Activated CD4-positive, alpha-beta T cell treated with anti-CD3 and anti-CD28 coated beads, Interleukin-10, Interleukin-2, amounts not matched to agents 100 ng/mL and 50 ng/mL, durations not matched to agents 16 hours and 8 hours (primary cell): ENCODE results near the gene MNS1.
"Not testable (repeated sequence)": the region's sequence is repeated elsewhere in the genome, so short reads cannot be mapped to it uniquely, and the experiment has no call there.

Source experiments
- DNase-seq: peaks from one replicate; pipeline ENCODE4 v3.0.0-alpha.2; 2020

The MNS1 gene

DNA sequence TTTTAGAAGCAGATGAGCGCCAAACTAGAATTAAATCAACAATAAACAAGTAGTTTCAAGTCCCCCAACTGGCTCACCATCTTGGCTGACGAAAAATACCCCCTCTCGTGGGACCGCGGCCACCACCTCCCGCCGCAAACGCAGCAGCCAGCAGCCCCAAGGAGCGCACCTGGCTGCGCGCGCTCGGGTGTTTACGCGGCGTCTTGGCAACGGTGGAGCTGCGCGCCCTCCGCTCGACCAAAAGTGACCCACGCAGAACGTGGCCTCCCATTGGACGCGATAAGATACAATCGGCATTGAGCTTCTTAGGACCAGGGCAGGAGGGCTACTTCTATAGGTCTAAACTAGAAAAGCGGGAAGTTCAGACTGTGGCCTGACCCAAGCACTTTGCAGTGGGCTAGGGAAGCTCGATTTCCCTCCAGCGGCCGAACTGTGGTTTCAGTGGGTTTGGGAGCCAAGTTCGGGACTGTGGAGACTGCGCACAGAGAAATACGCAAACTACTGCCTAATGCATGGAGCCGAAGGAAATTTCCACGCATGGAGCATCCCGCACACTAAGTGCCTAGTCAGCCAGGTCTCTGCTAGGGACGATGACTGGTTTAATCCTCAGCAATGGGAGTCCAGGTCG, at the start of gene MNS1:
Gene MNS1 (minus strand): TSS at position 245 of the 628 bp plus-strand sequence. CDS start 165 bp downstream, at position 80.
- DNase-seq: peak; percentile 86

- DNase-seq: peak; percentile 49
These were observed 31.7 kb upstream of the MNS1 start for GRCh38 chr15:56496635-56497034.

DNA sequence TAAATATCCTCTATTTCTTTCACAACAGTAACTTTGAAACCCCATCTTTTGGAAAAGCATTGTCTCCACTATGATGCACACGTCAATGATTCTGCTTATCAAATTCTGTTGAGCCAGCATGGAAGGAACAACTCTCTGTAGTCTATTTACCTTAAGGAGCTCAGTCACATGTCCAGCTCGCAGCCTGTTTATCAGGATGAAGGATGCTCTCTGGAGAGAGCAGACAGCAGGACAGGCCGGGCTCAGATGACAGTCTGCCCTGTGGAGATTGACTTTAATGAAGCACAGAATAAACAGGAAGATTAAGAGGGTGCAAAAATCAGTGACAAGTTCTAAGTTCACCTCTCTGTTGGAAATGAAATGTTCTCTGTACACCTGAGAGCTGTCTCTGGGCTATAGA, 30.6 kb upstream of the MNS1 start:
- DNase-seq: no peak

GRCh38 chr15:56495053-56495452, 30.1 kb upstream of the MNS1 start:
- DNase-seq: no peak

- no peak for DNase-seq
These were observed 28.0 kb upstream of the MNS1 start for GRCh38 chr15:56492791-56493555.

- DNase-seq: no peak
These were observed 27.3 kb upstream of the MNS1 start for GRCh38 chr15:56492236-56492635.

DNA sequence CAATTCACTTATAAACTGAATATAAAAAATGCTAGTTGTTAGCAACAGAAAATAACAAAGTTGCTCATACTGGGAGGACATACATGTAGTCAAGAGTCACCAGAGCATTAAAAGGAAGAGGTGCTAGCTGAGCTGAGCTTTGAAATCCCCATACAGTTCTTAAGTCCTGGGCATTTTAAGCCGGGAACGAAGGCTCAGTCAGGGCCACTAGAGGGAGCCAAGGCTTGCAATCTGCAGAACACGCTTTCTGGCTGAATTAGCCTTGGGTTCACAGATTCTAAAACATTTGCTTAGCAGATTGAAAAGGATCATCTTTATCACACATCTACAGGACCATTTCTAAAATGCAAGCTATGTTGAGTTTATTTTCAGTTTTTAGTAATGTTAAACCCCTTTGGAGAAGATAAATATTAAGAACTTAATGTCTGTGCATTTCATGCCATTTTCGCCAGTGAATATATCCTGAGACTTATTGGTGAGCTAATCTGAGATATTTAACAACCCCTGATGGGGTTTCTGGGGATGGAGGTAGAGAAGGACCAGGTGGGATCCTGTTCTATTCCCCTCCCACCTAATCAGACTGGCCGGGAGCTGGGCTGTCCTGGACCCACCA, 26.3 kb upstream of the MNS1 start:
- DNase-seq: peak; percentile 61

DNA sequence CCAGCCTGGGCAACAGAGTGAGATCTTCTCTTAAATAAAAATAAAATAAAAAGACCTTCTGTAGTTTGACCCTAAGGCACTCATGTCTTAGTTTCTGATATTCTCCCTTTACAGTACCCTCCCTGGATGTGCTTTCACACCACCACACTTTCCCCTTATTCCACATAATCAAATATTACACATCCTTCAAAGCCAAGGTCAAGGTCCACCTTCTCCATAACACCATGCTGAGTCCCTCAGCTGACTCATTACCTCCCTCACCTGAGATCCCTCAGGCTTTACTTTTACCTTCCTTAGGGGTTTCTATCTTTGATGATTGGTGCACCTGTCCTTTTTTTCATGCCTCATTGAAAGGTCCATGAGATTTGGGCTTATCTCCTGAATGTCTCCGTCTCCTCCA, 25.5 kb upstream of the MNS1 start:
- no peak for DNase-seq

GRCh38 chr15:56486206-56486605, 21.3 kb upstream of the MNS1 start:
- not testable (repeated sequence) for DNase-seq

DNA sequence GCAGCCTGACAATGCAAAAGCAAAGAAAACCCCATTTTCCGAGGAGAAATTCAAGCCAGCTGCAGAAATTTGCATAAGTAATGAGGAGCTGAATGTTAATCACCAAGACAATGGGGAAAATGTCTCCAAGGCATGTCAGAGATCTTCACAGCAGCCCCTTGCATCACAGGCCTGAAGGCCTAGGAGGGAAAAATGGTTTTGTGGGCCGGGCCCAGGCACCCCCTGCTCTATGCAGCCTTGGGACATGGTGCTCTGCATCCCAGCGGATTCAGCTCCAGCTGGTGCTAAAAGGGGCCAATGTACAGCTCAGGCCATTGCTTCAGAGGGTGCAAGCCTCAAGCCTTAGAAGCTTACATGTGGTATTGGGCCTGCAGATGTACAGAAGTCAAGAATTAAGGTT, 20.5 kb upstream of the MNS1 start:
- not testable (repeated sequence) for DNase-seq

DNA sequence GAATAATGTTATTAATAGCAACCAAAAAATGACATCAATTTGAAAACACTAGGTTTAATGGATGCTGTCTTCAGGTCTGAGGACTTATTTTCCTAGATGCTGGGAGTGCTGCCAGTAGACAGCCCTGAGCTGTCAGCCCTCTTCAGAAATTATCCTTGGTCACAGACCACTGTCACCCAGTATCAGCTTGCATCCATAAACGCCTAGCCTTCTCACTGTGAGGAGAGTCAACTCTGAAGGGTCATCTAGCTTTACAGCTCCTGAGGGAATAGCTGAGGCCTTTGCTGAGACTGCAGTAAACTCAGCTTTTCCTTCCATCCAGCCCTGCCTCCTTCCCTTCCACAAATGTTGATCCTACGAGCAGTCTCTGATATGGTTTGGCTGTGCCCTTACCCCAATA, 19.4 kb upstream of the MNS1 start:
- no peak for DNase-seq

DNA sequence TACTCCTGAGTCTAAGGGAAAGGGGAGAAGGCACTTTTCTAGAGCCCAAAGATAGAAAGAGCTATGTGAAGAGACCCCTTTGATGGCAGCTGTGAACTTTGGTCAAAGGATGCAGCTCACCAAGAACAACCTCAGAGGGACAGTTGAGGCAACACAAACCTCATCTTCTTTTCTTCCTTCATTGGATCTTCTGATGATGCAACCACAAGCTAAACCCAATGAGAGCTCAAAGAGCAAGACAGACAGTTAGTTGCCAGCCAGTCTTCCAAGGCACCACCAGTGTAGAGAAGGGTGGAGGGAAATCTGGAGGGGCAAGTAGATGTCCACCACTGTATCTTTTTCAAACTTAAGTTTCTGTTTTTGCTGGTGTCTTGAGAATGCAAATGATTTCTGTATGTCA, 10.4 kb upstream of the MNS1 start:
- no peak for DNase-seq

- DNase-seq: no peak
These were observed 8.1 kb upstream of the MNS1 start for GRCh38 chr15:56473017-56473416.

DNA sequence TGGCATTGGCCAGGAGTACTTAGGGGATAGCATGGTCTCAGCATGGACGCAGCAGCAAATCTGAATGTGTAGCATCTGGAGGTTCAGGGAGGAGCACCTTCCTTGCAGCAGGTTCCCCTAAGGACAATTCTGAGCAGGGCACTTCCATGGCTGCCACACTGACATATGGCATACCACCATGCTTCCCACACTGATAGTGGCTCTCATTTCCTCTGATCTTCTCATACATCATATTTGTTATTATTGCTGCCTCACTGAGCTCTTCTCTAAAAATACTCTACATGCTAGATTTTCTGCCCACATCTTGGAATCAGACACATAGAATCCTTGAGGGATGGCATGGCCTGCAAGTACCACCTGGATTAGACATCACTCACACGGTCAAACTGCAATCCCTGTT, 7.3 kb upstream of the MNS1 start:
- DNase-seq: no peak

GRCh38 chr15:56471440-56472069, 6.6 kb upstream of the MNS1 start:
- no peak for DNase-seq

DNA sequence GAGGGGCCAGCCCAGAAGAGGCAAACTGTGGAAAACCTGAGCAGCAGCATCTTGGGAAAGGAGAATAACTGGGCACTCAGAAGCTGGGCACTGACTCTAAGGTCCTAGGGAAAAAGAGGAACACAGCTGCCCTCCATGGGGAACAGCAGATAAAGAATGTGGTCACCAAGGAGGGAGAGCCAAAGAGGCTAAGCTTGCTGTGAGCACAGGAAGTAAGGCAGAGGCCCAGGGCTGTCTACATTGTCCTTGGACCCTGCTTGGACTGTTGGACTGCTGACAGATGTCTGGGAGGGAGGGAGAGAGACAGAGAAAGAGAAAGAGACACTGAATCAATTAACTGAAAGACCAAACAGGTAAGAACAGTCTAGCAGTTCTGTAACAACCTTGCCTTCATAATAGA, 4.5 kb upstream of the MNS1 start:
- no peak for DNase-seq

- peak; percentile 53 for DNase-seq
These were observed 3.5 kb upstream of the MNS1 start for GRCh38 chr15:56468401-56468800.

DNA sequence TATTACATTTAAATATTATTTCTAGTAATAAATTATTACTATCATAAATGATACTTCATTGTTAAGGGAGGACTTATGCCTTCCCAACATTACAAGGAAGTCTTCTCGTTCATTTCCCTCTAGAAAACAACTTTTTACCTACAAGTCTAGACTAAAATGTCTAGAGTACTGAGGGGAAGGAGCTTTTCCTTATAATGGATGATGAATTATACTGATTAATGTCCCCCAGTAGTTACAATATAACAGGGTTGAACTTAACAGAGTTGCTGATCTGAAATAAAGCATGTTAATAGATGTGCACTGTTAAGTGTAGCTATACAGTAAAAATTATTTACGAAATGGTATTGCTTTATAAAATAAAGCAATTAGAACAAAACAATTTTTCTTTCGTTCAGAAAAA, 2.7 kb upstream of the MNS1 start:
- DNase-seq: no peak

DNA sequence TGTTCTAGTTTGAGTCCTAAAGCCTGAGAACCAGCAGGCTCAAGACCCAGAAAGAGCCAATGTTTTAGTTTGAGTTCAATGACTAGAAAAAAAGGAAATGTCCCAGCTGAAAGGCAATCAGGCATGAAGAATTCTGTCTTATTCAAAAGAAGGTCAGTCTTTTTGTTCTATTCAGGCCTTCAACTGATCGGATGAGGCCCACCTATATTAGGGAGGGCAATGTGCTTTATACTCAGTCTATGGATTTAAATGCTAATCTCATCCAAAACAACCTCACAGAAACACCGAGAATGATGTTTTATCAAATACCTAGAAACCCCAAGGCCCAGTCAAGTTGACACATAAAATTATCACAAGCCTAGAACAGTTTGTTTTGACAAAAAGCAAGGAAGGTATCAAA, 4.0 kb downstream of the MNS1 start:
- DNase-seq: no peak

- DNase-seq: no peak
These were observed 4.9 kb downstream of the MNS1 start for GRCh38 chr15:56460071-56460470.

DNA sequence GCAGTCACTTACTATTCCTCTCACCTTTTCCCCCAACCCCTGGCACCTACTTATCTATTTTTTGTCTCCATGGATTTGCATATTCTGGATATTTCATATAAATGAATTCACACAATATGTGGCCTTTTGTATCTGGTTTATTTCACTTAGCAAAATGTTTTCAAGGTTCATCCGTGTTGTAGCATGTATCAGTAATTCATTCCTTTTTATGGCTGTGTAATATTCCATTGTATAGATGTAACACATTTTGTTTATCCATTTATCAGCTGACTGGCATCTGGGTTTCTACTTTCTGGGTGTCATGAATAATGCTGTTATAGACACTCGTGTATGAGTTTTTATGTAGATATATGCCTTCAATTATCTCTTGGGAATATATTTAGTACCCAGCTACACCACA, 5.8 kb downstream of the MNS1 start:
- no peak for DNase-seq

- no peak for DNase-seq
These were observed 8.7 kb downstream of the MNS1 start for GRCh38 chr15:56456229-56456628.

- no peak for DNase-seq
These were observed 10.1 kb downstream of the MNS1 start for GRCh38 chr15:56454836-56455235.

- no peak for DNase-seq
These were observed 19.2 kb downstream of the MNS1 start for GRCh38 chr15:56445746-56446145.
